Measurements from ENCODE around the gene HVCN1. TPM values are rescaled to one million over a fixed set of nuclear protein-coding genes. Genes with fewer than 3 reads are reported as not detected.

HVCN1 gene
- total RNA-seq, 2 donors from 2014 or later: 8.8 to 9.5 TPM

- TF ChIP-seq CTCF (conservative IDR thresholded peaks at IDR 0.05): peak; percentile 65
- Mint-ChIP-seq H3K9me3 (no peaks in the 10 kb centered on the region), H3K27ac (no peak overlapping the region), H3K36me3 (ENCODE audit: low read depth) (no peaks in the 10 kb centered on the region), H3K4me1 (no peaks in the 10 kb centered on the region), H3K4me3 (no peak overlapping the region), H3K27me3 (ENCODE audit: insufficient read depth) (no peaks in the 10 kb centered on the region)
- no peak for DNase-seq
- no peaks in the 10 kb centered on the region for H3K4me1 ChIP-seq (ENCODE audit: control insufficient read depth, insufficient read depth, low read length)
- no peaks in the 10 kb centered on the region for H3K9me3 ChIP-seq (ENCODE audit: control insufficient read depth, low read length)
- H3K9ac ChIP-seq (ENCODE audit: extremely low read depth, low read length, poor library complexity, severe bottlenecking): no peak overlapping the region
- no peak overlapping the region for H3K27ac ChIP-seq (ENCODE audit: low read depth, low read length)
- no peaks in the 10 kb centered on the region for H3K36me3 ChIP-seq (ENCODE audit: control insufficient read depth, insufficient read depth, low read length)
- H3K27me3 ChIP-seq (ENCODE audit: control insufficient read depth, insufficient read depth, low read length, poor library complexity, severe bottlenecking): no peaks in the 10 kb centered on the region
- no peak overlapping the region for H3K4me3 ChIP-seq (ENCODE audit: low read length)
- WGBS, 2 experiments (ENCODE audit: insufficient coverage in 1 of 2, insufficient read length in 1 of 2): 80 to 100% methylated on average over 1 to 4 of the region's 4 CpGs
These were observed 88.7 kb downstream of the HVCN1 start for GRCh38 chr12:110600254-110600653.

- Histone ChIP-seq H3K4me3 (ENCODE audit: low read length) (no peak overlapping the region), H3K9me3 (ENCODE audit: control insufficient read depth, low read length) (no peaks in the 10 kb centered on the region), H3K36me3 (ENCODE audit: control insufficient read depth, insufficient read depth, low read length) (no peaks in the 10 kb centered on the region), H3K9ac (ENCODE audit: extremely low read depth, low read length, poor library complexity, severe bottlenecking) (no peak overlapping the region), H3K27ac (ENCODE audit: low read depth, low read length) (no peak overlapping the region), H3K27me3 (ENCODE audit: control insufficient read depth, insufficient read depth, low read length, poor library complexity, severe bottlenecking) (no peaks in the 10 kb centered on the region), H3K4me1 (ENCODE audit: control insufficient read depth, insufficient read depth, low read length) (no peaks in the 10 kb centered on the region)
- no peaks in the 10 kb centered on the region for H3K9me3 Mint-ChIP-seq
- H3K27ac Mint-ChIP-seq: no peak overlapping the region
- no peak for TF ChIP-seq CTCF (conservative IDR thresholded peaks at IDR 0.05)
- 87 to 96% methylated on average over 4 of the region's 4 CpGs for WGBS, 2 experiments (ENCODE audit: insufficient coverage in 1 of 2, insufficient read length in 1 of 2)
- no peaks in the 10 kb centered on the region for H3K36me3 Mint-ChIP-seq (ENCODE audit: low read depth)
- no peak overlapping the region for H3K4me3 Mint-ChIP-seq
- DNase-seq: no peak
- no peaks in the 10 kb centered on the region for H3K27me3 Mint-ChIP-seq (ENCODE audit: insufficient read depth)
- no peaks in the 10 kb centered on the region for H3K4me1 Mint-ChIP-seq
These were observed 89.6 kb downstream of the HVCN1 start for GRCh38 chr12:110599334-110599733.

Other genes with a start within 250 kb of the HVCN1 start
- 100 to 1,000 TPM; 218 to 227 TPM for gene ARPC3, start 238.8 kb downstream of the HVCN1 start, total RNA-seq
- gene GPN3, start 220.9 kb downstream of the HVCN1 start, total RNA-seq: 10 to 100 TPM; 40.8 to 50.7 TPM
- 1 to 10 TPM; 5.5 to 7.2 TPM for gene FAM216A, start 220.3 kb downstream of the HVCN1 start, total RNA-seq
- gene VPS29, start 187.0 kb downstream of the HVCN1 start, total RNA-seq: 10 to 100 TPM; 87.7 to 89.4 TPM
- gene RAD9B, start 186.8 kb downstream of the HVCN1 start, total RNA-seq: under 1 TPM; 0.29 to 0.31 TPM
- 10 to 100 TPM; 15.2 TPM for gene PPTC7, start 105.8 kb downstream of the HVCN1 start, total RNA-seq
- 10 to 100 TPM; 29.5 to 44.9 TPM for gene TCTN1, start 75.0 kb downstream of the HVCN1 start, total RNA-seq
- gene PPP1CC, start 53.8 kb upstream of the HVCN1 start, total RNA-seq: 100 to 1,000 TPM; 179 to 201 TPM
- 1 to 10 TPM in 1 of 2 donors, under 1 TPM in 1; 0.95 to 3.1 TPM for gene CCDC63, start 157.9 kb upstream of the HVCN1 start, total RNA-seq
- under 1 TPM in 1 of 2 donors, not detected in 1; 0.89 TPM for gene MYL2, start 231.5 kb upstream of the HVCN1 start, total RNA-seq